Vagina (tissue), 2 donors: Measurements from ENCODE around the gene NPW.

Experiments used
- POLR2A ChIP-seq, 2 donors: fragments of 450-650 bp; IDR thresholded peaks; one replicate each; pipeline ENCODE4 v1.6.1; 2017; ENCODE audit warnings: antibody characterized with exemption in 2 of 2, mild to moderate bottlenecking in 2 of 2, moderate library complexity in 2 of 2
- TF ChIP-seq, protein P1 (sequence below), 3 experiments: fragments of 450-650 bp in 2 of 3; fragments of 200-600 bp in 1 of 3; sonication (generic) in 1 of 3; IDR thresholded peaks; one replicate each; pipeline ENCODE4 v1.5.1; 2017 to 2019; ENCODE audit warnings: antibody characterized with exemption in 3 of 3, mild to moderate bottlenecking in 2 of 3, moderate library complexity in 2 of 3

DNA sequence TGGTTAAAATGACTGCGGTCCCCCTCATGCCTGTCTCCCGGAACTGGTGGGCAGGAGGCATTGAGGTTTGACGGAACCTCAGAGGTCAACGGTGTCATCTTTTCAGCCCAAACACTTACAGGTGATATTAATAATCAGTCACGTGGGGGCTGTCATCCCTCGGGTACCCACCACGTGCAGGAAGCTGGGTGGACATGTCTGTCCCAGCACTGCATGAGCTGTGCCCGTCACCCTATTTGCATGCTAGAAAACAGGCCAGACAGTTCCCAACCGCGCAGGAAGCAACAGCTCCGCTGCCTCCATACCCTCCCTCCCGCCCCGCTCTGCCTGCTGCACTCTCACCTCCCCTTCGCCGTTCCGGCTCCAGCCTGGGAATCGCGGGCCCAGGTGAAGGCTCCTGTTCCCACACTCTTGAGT, 28.4 kb upstream of the NPW start:
- TF ChIP-seq, protein P1, sequence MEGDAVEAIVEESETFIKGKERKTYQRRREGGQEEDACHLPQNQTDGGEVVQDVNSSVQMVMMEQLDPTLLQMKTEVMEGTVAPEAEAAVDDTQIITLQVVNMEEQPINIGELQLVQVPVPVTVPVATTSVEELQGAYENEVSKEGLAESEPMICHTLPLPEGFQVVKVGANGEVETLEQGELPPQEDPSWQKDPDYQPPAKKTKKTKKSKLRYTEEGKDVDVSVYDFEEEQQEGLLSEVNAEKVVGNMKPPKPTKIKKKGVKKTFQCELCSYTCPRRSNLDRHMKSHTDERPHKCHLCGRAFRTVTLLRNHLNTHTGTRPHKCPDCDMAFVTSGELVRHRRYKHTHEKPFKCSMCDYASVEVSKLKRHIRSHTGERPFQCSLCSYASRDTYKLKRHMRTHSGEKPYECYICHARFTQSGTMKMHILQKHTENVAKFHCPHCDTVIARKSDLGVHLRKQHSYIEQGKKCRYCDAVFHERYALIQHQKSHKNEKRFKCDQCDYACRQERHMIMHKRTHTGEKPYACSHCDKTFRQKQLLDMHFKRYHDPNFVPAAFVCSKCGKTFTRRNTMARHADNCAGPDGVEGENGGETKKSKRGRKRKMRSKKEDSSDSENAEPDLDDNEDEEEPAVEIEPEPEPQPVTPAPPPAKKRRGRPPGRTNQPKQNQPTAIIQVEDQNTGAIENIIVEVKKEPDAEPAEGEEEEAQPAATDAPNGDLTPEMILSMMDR (IDR thresholded peaks at IDR 0.05), result no peak
- TF ChIP-seq POLR2A (IDR thresholded peaks at IDR 0.05), result no peak
